Daoy (cell line): ENCODE measurements around the gene PTTG1IP. TPM values are rescaled to one million over a fixed set of nuclear protein-coding genes. Genes with fewer than 3 reads are reported as not detected.

ENCODE experiments used
- DNase-seq: peaks from one replicate; pipeline ENCODE4 v3.0.0-alpha.2; 2015; ENCODE audit warnings: low read depth
- total RNA-seq: library from RNA; depleted of rRNA; stranded (reverse); fragments of >200 nt; shearing (Covaris generic); gene quantifications from 2 replicates; pipeline ENCODE4 v1.2.3, GENCODE V29; 2014

PTTG1IP gene
- total RNA-seq, 1 experiment from 2014 or later = 333 TPM

- DNase-seq = no peak
Observed at GRCh38 chr21:44909719-44910118, 36.2 kb upstream of the PTTG1IP start.

DNA sequence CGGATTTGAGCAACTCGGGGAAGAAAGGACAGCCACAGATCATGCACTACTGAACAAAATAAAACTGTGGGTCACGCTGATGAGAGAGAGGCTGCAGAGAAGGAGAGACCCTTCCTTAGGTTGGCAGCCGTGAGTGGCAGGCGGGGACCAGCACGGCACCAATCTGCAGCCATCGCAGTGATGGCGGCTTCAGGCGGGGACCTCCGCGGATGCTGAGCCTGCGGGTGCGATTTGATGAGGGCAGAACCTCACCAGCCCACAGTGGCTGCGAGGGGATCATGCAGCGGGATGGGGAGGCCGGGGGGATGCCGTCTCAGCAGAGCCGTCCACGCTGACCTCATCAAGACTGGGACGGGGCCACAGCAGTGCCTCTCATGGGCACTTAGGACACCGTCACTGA lies 35.4 kb upstream of the PTTG1IP start:
- DNase-seq = no peak

DNA sequence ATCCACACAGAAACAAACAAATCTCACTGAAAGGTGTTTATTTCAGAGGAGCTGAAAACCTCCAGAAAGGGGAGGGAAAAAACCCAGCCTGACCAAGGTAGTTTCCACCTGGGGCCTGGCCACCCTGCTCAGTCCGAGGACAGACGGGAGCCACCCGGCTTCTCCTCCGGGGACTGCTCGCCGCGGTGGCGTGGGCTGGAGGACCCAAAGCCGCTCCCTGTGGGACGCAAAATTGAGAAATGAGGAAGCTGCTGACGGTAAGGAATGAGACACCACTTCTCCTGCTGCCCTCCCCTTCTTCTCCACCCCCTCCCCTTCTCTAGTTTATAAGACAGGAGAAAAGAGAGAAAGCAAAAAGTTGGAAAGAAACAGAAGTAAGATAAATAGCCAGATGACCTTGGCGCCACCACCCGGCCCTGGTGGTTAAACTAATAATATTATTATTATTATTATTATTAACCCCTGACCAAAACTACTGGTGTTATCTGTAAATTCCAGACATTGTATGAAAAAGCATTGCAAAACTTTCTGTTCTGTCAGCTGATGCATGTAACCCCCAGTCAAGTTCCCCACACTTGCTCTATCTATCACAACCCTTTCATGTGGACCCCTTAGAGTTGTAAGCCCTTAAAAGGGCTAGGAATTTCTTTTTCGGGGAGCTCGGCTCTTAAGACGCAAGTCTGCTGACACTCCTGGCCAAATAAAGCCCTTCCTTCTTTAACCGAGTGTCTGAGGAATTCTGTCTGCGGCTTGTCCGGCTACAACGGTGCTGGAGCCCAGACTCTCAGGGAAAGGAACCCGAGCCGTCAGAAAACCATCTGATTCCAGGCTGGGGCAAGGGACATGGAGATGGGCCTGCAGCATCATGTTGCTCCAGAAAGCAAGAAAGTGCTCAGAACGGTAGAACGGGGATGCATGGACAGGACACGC lies 34.7 kb upstream of the PTTG1IP start:
- no peak for DNase-seq

- DNase-seq = no peak
Observed at GRCh38 chr21:44907225-44907965, 33.9 kb upstream of the PTTG1IP start.

DNA sequence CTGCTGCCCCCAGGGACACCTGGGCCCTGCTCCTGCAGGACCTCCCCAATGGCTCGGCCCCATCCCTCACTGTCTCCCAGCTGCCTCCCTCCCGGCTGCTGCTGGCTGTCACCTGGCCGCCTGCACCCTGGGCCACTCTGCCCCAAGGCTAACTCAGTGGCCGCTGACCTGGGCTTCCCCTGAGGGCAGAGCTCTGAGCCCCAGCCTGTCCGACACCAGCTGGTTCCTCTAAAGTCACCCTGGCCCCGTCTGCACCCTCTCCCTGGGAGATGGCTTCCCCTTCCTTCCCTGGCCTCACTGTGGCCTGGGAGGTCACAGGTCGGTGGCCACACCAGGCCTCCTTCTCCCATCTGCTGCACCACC lies 32.2 kb upstream of the PTTG1IP start:
- DNase-seq = no peak

- no peak for DNase-seq
Observed at GRCh38 chr21:44905016-44905727, 31.7 kb upstream of the PTTG1IP start.

DNA sequence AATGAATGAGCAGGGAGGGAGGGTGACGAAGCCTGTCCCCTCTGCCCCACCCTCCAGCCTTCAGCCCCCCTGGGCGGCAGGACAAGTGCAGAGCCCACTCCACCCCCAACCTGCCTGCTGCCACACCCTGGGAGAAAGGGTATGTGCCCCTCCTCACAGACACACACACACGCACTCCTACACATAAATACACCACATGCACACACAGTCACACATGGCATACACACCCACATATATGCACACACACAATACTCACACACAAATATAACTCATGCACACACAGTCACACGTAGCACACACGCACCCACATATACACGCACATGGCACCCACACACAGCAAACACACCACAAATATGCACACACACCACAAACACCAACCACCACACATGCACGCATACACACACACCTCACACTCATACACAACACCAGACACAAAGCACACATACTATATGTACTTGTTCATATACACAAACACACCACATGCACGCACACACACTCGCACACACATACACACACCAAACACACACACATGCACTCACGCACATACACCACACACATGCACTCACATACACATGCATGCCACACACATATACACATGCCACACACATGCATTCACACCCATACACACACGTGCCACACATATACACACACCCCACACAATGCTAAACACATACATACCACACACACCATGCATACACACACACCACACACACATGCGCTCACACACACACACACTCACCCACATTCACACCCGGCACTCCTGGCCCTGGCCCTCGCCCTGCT lies 30.8 kb upstream of the PTTG1IP start:
- DNase-seq = no peak

DNA sequence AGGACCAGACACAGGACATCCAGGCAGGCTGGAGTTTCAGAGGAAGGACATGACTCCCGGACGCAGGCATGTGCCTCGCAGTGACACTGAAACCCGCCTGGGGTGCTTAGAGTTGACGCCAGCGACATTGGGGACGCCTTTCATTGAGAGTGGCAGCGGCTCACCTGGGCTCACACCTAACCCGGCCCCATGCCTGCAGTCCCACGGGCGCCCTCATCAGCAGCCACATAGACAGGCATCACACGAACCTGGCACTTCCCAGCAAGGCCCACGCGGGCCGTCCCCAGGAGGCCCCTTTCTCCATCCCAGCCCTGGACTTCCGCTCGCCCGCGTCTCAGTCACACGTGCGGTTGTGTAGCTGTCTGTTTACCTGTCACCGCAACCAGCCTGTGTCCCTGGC lies 30.2 kb upstream of the PTTG1IP start:
- DNase-seq = no peak

DNA sequence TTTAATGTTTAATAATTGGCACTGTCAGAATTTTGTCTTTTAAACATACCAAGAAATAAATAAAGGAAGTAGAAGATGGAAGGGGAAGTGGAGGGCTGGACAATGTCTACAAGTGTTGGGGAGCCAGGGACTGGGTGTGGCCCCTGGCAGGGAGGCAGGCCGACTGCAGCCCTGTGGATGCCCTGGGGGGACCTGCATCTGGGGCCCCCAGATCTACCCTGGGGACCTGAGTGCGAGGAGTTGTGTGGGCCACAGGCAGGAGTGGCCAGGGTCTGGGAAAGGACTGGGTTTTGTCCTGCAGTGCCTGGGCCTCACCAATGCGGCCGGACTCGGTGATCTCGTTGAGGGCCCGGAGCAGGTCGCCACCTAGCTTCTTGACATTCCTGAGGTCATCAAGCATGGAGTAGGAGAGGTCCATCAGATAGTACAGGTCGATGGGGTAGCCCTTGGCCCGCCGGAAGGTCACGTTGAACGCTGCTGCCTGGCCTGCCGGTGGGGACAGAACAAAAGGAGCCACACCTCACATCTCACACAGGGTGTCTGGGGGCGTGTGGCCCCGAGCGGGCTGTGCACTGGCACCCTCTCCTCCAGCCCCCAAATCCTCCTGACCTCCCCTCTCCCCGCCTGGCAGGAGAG lies 29.7 kb upstream of the PTTG1IP start:
- no peak for DNase-seq

DNA sequence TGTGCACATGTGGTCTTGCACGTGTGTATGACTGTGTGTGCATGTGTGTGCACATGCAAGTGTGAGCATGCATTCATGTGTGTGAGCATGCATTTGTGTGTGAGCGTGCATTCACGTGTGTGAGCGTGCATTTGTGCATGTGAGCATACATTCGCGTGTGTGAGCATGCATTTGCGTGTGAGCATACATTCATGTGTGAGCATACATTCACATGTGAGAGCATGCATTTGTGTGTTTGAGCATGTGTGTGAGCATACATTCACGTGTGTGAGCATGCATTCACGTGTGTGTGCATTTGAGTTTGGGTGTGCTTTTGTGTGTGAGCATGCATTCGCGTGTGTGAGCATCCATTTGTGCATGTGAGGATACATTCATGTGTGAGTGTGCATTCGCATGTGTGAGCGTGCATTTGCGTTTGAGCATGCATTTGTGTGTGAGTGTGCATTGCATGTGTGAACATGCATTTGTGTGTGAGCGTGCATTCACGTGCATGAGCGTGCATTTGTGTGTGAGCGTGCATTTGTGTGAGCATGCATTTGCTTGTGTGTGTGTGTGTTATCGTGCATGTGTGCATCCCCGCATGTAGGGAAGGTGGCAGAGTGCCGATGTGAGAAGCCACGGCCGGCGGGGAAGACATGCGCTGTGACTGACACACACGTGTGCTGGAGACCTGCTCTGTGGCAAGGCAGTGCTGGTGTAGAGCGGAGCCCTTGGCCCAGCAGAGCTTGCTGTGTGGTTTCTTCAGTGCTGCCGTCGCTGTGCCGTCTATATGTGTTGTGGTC lies 29.0 kb upstream of the PTTG1IP start:
- DNase-seq = no peak

DNA sequence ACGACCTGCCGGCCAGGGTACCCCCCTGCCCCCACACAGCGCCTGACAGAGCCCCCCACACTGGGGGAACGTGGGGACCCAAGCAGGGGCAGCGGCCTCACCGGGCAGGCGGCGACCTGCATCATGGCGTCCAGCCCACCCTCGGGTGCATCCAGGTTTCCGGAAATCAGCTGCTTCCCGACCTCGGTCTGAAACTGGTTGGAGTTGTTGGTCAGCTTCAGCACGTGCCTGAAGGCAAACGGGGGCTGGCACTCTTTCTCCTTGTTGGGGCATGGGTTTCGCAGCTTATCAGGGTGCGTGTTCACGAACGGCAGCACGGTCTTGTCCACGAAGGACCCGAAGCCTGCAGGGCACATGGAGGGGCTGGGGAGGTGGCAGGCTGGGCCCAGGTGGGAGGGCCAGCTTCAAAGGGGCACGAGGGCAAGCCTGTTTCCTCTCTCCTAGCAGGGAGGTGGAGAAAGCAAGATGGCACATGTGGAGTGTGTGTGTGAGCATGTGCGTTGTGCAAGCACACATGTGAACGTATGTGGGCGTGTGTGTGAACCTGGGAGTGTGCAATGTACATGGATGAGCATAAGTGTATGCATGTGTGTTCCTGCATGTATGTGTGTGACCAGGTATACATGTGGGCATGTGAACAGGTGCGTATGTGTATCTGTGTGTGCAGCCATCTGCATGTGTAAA lies 28.0 kb upstream of the PTTG1IP start:
- DNase-seq = no peak

- DNase-seq = no peak
Observed at GRCh38 chr21:44900559-44901251, 27.2 kb upstream of the PTTG1IP start.

DNA sequence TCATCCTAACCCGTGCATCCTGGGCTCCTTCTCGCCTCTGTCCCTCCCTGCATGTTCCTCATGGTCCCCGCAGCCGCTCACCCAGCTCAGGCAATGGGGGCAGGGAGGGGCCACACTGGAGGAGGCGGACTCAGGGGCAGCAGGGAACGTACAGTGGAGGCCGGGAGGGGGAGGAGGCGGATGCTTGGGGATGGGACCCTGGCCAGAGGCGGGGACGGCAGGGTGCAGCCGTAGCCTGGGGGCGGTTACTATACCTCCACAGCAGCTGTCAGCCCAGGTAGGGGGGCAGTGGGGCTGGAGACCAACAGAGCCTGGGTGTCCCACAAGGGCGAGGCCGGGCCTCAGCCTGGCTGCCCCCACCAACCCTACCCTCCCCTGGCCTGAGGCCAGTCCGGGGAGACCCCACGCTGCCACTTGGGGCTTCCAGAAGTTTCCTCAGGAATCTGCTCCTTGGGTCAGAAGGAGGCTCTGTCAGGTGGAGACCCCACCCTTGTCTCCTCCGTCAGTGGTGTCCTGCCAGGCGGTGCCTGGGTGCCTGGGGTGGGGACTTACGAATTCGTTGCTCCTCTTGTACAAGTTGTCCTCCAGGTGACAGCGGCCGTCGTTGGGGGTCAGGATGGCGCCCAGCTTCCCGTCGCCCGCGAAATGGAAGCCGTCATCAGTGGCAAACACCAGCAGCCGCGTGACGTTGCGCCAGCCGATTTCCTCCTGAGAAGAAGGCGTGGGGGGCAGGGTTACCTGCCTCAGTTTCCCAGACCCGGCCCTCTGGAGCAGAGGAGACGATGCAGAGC lies 26.5 kb upstream of the PTTG1IP start:
- no peak for DNase-seq

- no peak for DNase-seq
Observed at GRCh38 chr21:44898851-44899767, 25.6 kb upstream of the PTTG1IP start.

- DNase-seq = no peak
Observed at GRCh38 chr21:44898011-44898488, 24.6 kb upstream of the PTTG1IP start.

GRCh38 chr21:44897326-44898010 lies 24.0 kb upstream of the PTTG1IP start:
- peak; percentile 33 for DNase-seq
